Measurements from ENCODE around the gene ZMYND15.

DNA sequence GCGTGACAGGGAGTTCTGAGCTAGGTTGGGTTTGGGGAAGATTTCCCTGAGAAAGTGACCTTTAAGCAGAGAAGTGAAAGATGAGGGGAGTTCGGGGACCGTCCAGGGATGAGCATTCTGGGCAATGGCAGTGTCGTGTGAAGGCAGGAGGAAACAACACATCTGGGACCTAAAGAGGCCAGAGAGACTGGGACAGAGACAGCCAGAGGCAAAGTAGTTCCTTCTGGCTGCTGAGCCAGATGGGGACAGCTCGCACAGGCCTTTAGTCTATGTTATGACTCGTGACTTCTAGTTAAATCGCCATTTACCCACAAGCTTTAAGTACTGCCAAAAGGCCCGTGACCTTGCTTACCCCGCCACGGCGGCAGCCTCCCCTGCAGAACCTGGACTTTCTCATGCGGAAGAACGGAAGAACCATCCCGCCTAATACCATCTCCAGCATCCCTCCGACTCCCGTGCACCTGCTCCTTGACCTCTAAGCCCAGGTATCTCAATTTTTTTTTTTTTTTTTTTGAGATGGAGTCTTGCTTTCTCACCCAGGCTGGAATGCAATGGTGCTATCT is 16.9 kb upstream of the ZMYND15 start:
- TF ChIP-seq, protein P1, sequence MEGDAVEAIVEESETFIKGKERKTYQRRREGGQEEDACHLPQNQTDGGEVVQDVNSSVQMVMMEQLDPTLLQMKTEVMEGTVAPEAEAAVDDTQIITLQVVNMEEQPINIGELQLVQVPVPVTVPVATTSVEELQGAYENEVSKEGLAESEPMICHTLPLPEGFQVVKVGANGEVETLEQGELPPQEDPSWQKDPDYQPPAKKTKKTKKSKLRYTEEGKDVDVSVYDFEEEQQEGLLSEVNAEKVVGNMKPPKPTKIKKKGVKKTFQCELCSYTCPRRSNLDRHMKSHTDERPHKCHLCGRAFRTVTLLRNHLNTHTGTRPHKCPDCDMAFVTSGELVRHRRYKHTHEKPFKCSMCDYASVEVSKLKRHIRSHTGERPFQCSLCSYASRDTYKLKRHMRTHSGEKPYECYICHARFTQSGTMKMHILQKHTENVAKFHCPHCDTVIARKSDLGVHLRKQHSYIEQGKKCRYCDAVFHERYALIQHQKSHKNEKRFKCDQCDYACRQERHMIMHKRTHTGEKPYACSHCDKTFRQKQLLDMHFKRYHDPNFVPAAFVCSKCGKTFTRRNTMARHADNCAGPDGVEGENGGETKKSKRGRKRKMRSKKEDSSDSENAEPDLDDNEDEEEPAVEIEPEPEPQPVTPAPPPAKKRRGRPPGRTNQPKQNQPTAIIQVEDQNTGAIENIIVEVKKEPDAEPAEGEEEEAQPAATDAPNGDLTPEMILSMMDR (IDR thresholded peaks at IDR 0.05; ENCODE audit: poor library complexity) = no peak
- TF ChIP-seq EZH2 (IDR thresholded peaks at IDR 0.05; ENCODE audit: borderline replicate concordance) = no peak

Data from hepatocyte (in vitro differentiated cells).